NT2/D1 (cell line): Measurements from ENCODE around the gene MAML2.

Experiments
- DNase-seq: peaks from one replicate; pipeline ENCODE4 v3.0.0-alpha.2; 2011; ENCODE audit warnings: low read depth, low spot score
- H3K27me3 ChIP-seq: 2 replicates; pipeline ENCODE4 v1.6.0; 2011; ENCODE audit warnings: mild to moderate bottlenecking; ENCODE audit not compliant: insufficient read length, insufficient read depth
- H3K36me3 ChIP-seq: 2 replicates; pipeline ENCODE4 v1.6.1; 2011; ENCODE audit warnings: mild to moderate bottlenecking, low read length, mixed read lengths; ENCODE audit not compliant: insufficient read depth, insufficient read length
- H3K4me1 ChIP-seq: 2 replicates; pipeline ENCODE4 v1.5.1; 2011; ENCODE audit not compliant: insufficient read depth, insufficient read length
- H3K4me3 ChIP-seq: 2 replicates; pipeline ENCODE4 v1.5.1; 2011; ENCODE audit warnings: low read depth; ENCODE audit not compliant: insufficient read length
- H3K9ac ChIP-seq: 2 replicates; pipeline ENCODE4 v1.6.0; 2011; ENCODE audit warnings: low read depth; ENCODE audit not compliant: insufficient read length
- H3K9me3 ChIP-seq: 2 replicates; pipeline ENCODE4 v1.5.1; 2011; ENCODE audit warnings: mild to moderate bottlenecking, low read length; ENCODE audit not compliant: insufficient read depth
- SUZ12 ChIP-seq: IDR thresholded peaks from 2 replicates; pipeline ENCODE4 v1.6.1; 2011; ENCODE audit not compliant: insufficient read length, insufficient read depth; ENCODE audit errors: extremely low read depth
- YY1 ChIP-seq: IDR thresholded peaks from 2 replicates; pipeline ENCODE4 v1.6.1; 2011; ENCODE audit not compliant: insufficient read length, insufficient read depth
- ZNF274 ChIP-seq: IDR thresholded peaks from 2 replicates; pipeline ENCODE4 v1.6.1; 2011; ENCODE audit warnings: mild to moderate bottlenecking, low read depth, low read length

MAML2 gene

GRCh38 chr11:96155627-96156378, 187.2 kb downstream of the MAML2 start:
- Histone ChIP-seq H3K36me3 (no peaks in the 10 kb centered on the region), H3K4me3 (no peak overlapping the region), H3K4me1 (no peaks in the 10 kb centered on the region), H3K9me3 (no peaks in the 10 kb centered on the region), H3K27me3 (no peaks in the 10 kb centered on the region), H3K9ac (no peak overlapping the region)
- no peak for DNase-seq
- TF ChIP-seq YY1 (no peak), ZNF274 (no peak), SUZ12 (no peak)

- TF ChIP-seq SUZ12: no peak
- Histone ChIP-seq H3K36me3 (no peaks in the 10 kb centered on the region), H3K9ac (no peak overlapping the region), H3K27me3 (no peaks in the 10 kb centered on the region), H3K4me3 (no peak overlapping the region), H3K4me1 (no peaks in the 10 kb centered on the region), H3K9me3 (no peaks in the 10 kb centered on the region)
- no peak for DNase-seq
These were observed 188.0 kb downstream of the MAML2 start for GRCh38 chr11:96154802-96155520.

- no peaks in the 10 kb centered on the region for H3K36me3 ChIP-seq
- no peak for TF ChIP-seq YY1
- TF ChIP-seq SUZ12: no peak
- no peak for TF ChIP-seq ZNF274
- no peak overlapping the region for H3K4me3 ChIP-seq
- no peak for DNase-seq
- no peaks in the 10 kb centered on the region for H3K9me3 ChIP-seq
- H3K27me3 ChIP-seq: no peaks in the 10 kb centered on the region
- no peak overlapping the region for H3K9ac ChIP-seq
- H3K4me1 ChIP-seq: no peaks in the 10 kb centered on the region
These were observed 190.4 kb downstream of the MAML2 start for GRCh38 chr11:96152623-96153022.

- no peaks in the 10 kb centered on the region for H3K27me3 ChIP-seq
- H3K9me3 ChIP-seq: no peaks in the 10 kb centered on the region
- H3K4me1 ChIP-seq: no peaks in the 10 kb centered on the region
- no peak overlapping the region for H3K9ac ChIP-seq
- DNase-seq: no peak
- TF ChIP-seq ZNF274 (no peak), SUZ12 (no peak), YY1 (no peak)
- H3K36me3 ChIP-seq: no peaks in the 10 kb centered on the region
- no peak overlapping the region for H3K4me3 ChIP-seq
These were observed 191.5 kb downstream of the MAML2 start for GRCh38 chr11:96151501-96151900.

GRCh38 chr11:96150609-96151008, 192.4 kb downstream of the MAML2 start:
- Histone ChIP-seq H3K27me3 (no peaks in the 10 kb centered on the region), H3K4me1 (no peaks in the 10 kb centered on the region), H3K9me3 (no peaks in the 10 kb centered on the region), H3K9ac (no peak overlapping the region), H3K4me3 (no peak overlapping the region), H3K36me3 (no peaks in the 10 kb centered on the region)
- DNase-seq: no peak
- TF ChIP-seq SUZ12: no peak
- TF ChIP-seq ZNF274: no peak
- no peak for TF ChIP-seq YY1

GRCh38 chr11:96149743-96150555, 193.0 kb downstream of the MAML2 start:
- H3K9ac ChIP-seq: no peak overlapping the region
- no peak overlapping the region for H3K4me3 ChIP-seq
- no peaks in the 10 kb centered on the region for H3K4me1 ChIP-seq
- DNase-seq: no peak
- no peaks in the 10 kb centered on the region for H3K36me3 ChIP-seq
- no peaks in the 10 kb centered on the region for H3K27me3 ChIP-seq
- H3K9me3 ChIP-seq: no peaks in the 10 kb centered on the region
- TF ChIP-seq YY1: no peak

- Histone ChIP-seq H3K27me3 (no peaks in the 10 kb centered on the region), H3K4me3 (no peak overlapping the region), H3K9me3 (no peaks in the 10 kb centered on the region), H3K4me1 (no peaks in the 10 kb centered on the region), H3K36me3 (no peaks in the 10 kb centered on the region), H3K9ac (no peak overlapping the region)
- TF ChIP-seq YY1 (no peak), ZNF274 (no peak), SUZ12 (no peak)
- DNase-seq: no peak
These were observed 195.0 kb downstream of the MAML2 start for GRCh38 chr11:96147906-96148486.
